SW 1271 (cell line): ENCODE data around the gene EPB41L2.
"Not testable (repeated sequence)": the region's sequence is repeated elsewhere in the genome, so short reads cannot be mapped to it uniquely, and the experiment has no call there.

Experiments used
- DNase-seq, 2 experiments: peaks; one replicate each; lab custom pipeline; 2025; lab: John Stamatoyannopoulos, UW

Gene EPB41L2

GRCh38 chr6:130945401-130945919, 117.6 kb downstream of the EPB41L2 start:
- no peak for DNase-seq

GRCh38 chr6:130944486-130944885, 118.6 kb downstream of the EPB41L2 start:
- no peak for DNase-seq

DNA sequence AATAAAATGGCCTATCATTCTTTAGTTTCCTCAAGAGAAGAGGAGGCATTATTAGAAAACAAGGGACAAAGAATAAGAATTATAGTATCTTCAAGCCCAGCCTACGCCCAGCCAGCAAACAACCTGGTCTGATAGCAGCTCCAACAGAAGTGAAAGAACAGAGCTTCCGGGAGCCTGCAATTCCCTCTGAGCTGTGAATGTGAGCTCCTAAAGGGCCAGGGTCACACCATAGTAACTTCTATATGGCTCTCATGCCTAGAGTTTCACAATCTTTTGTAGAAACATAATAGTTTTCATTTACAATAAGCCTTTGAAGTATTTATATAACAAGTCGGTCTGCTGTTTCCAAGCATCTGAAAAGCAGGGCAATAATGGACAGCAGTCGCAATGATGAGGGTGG, 119.3 kb downstream of the EPB41L2 start:
- DNase-seq, result no peak

- DNase-seq, result not testable (repeated sequence)
Observed at GRCh38 chr6:130942752-130943151, 120.3 kb downstream of the EPB41L2 start.

- DNase-seq, result peak in 1 of 2 experiments; percentile 15
Observed at GRCh38 chr6:130937942-130938604, 125.0 kb downstream of the EPB41L2 start.

DNA sequence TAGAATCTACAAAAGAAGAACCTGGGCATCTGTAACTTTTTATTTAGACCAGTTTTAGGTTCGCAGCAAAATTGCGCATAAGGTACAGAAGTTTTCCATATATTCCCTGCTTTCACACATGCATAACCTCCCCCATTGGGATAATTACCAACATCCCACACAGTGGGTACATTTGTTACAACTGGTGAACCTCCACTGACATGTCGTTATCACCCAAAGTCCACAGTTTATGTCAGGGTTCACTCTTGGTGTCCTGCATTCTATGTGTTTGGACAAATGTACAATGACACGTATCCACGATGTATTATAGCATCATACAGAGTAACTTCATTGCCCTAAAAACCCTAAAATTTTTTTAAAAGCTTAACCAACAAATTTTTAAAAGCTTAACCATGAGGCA, 126.1 kb downstream of the EPB41L2 start:
- DNase-seq, result no peak

GRCh38 chr6:130935978-130936377, 127.1 kb downstream of the EPB41L2 start:
- no peak for DNase-seq

DNA sequence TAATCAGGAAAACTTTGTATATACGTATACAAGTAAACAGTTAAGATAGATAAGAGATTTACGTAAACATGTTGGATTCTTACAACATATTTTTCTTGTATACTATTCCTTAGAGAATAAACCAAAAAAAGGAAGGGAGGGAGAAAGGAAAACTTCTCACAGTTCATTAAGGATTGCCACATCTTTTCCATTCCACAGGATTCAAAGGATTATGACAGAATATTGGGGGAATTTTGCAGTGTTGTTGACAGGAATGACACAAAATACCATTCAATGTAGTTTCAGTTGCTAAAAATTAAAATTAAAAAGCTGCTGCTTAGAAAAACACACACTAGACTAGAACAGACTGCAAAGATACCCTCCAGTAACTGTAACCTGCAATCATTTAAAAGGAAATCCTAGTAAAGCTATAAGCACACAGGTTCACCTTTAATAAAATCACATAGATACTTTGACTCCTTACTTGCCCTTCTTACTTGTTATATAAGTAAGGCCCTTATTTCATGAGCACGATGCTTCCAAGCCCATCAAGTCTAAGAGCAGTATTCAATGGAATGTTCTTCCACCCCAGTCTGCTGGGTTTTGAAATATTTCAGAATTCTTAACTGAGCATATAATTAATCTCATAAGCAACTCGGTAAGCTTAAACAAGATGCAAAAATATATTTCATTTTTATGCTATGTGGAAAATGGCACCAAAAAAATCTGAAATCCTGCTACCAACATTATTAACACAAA, 128.0 kb downstream of the EPB41L2 start:
- no peak for DNase-seq

DNA sequence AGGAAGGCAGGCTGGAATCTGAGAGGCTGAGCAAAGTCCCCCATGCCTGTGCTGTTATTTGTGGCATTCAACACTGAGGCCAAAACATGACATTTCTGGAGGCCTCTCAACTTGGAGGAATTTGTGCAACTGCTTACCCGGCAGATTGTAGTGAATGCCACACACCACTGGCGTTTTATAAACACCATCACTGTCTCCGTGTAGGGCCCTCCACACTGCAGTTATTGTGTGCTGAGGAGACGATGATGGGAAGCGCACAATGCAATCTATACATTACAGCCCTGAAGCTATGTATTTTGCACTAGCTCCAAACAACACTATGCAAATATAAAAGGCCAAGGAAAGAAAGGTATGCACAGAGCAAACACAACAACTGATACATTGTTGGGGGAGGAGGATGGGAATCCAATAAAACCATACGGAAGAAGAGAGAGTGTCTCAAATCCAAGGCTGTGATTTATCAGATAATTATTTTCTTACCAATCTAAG, 129.3 kb downstream of the EPB41L2 start:
- DNase-seq, result no peak

DNA sequence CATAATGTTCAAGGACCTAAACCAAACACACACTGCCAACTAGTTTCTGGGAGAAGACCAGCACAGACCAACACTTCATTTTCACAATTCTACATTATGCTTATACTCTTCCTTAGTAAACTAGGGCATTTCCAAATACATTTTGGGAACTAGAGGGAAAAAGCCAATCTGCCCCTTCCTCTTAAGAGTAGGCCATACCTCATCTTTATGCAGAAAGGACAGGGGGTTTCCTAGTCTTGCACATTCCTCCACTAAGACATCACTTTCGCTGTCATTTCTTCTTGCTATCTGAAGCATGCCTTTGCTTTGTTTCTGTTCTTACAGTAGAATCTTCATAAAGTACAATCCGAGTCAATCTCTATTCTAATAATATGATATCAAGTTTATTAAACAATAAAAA, 130.1 kb downstream of the EPB41L2 start:
- DNase-seq, result no peak

- DNase-seq, result no peak
Observed at GRCh38 chr6:130932438-130932837, 130.6 kb downstream of the EPB41L2 start.

- no peak for DNase-seq
Observed at GRCh38 chr6:130931683-130932082, 131.4 kb downstream of the EPB41L2 start.

- DNase-seq, result no peak
Observed at GRCh38 chr6:130929036-130929678, 133.9 kb downstream of the EPB41L2 start.

- no peak for DNase-seq
Observed at GRCh38 chr6:130928158-130928912, 134.7 kb downstream of the EPB41L2 start.

DNA sequence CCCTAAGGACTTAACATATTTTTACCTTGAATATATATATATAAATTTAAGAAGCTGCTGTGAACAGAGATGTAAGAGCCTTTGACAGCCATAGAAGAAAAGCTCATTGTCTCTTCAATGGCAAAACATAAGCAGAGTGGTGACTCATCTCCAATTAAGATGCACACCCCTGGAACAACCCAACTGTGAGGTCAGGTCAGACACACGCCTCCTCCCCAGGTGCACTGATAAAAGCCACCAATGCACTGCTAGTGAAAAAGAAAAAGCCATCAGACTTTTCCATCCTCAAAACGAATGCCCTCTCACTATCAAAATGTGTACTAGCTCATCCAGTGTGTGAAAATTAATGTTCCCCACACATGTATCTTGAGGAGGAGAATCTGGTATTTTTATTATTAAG, 135.7 kb downstream of the EPB41L2 start:
- DNase-seq, result no peak

DNA sequence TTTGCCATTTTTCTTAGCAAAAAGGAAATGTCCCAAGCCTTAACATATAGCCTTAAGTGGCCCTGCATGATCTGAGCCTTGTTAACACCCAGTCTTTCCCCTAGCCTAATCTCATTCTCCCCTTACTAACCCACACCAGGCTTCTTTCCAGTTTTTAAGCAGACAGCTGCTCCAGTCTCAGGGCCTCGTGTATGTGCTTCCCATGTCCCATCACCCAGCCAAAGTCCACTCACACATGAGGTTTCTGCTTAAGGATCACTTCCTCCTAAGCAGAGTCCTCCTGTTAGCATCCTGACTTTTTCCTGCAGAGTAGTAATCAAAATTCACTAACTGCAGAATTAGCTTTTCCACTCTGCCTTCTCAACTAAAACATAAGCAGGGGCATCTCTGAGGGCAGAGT, 139.7 kb downstream of the EPB41L2 start:
- no peak for DNase-seq

GRCh38 chr6:130922922-130923321, 140.1 kb downstream of the EPB41L2 start:
- no peak for DNase-seq

DNA sequence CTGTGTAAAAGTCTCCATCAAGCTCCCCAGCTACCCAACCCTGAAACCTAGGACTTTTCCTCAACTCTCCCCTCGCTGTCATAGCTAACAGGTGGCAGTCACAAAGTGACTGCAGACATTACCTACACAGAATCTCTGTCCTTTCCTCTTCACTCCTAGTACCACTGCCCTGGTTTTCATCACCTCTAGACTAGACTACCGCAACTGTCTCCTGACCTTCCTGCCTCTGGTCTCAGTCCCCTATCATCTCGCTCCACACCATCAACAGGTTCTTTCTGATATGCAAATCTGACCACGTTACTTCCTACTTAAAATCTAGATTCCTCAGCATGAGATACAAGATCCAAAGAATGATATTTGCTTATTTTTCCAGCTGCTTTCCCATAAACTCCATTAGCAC, 142.1 kb downstream of the EPB41L2 start:
- DNase-seq, result no peak

DNA sequence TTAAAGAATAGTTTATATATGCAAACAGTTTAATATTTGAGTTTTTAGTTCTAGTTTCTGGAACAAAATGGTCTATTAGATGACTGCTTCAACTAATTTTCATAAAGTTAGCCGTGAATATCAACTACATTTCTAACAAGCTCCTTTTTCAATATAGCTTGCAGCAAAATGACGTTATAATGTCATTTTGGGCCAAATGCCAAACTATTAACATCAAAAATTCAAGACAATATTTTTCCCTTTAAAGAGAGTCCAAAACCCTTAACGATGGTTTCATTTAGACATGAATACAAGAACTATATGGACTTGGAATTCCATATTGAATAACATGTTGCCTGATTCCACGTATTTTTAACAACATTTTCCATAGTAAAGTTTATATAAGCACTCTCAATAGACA, 144.9 kb downstream of the EPB41L2 start:
- no peak for DNase-seq

- not testable (repeated sequence) for DNase-seq
Observed at GRCh38 chr6:130915606-130916005, 147.4 kb downstream of the EPB41L2 start.

DNA sequence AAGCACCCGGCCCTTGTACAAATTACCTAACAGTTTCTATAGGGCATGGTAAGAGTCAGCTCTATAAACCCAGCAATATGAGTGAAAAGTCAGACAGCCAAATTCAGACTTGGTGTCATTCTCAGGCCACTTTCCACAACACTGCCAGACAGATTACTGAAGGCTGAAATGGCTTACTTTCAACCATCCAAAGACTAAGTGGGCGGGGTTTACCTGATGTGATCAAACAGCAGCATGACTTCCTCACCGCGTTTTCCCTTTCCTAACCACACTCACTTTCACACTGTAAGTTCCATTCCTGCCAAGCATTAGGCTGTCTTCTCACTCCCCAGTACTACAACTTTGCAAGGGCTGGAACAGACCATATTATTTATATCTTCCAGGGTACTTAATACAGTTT, 149.9 kb downstream of the EPB41L2 start:
- no peak for DNase-seq

- DNase-seq, result no peak
Observed at GRCh38 chr6:130912434-130912833, 150.6 kb downstream of the EPB41L2 start.
